ENCODE data around the gene ZNF497. TPM values are rescaled to one million over a fixed set of nuclear protein-coding genes. Genes with fewer than 3 reads are reported as not detected.
A peak's percentile ranks its signal among the peaks of the same experiment; 100 is the strongest.

The ZNF497 gene
- total RNA-seq, 1 donor from 2014 or later: 8.1 TPM

- Mint-ChIP-seq H3K4me3 (no peak overlapping the region), H3K27me3 (no peaks in the 10 kb centered on the region), H3K36me3 (peaks cover 20% of the 10 kb centered on the region), H3K4me1 (ENCODE audit: unreplicated experiment) (no peaks in the 10 kb centered on the region), H3K9me3 (no peaks in the 10 kb centered on the region), H3K27ac (no peak overlapping the region)
- DNase-seq (ENCODE audit: extremely low spot score, unreplicated experiment): no peak
- TF ChIP-seq CTCF (conservative IDR thresholded peaks at IDR 0.05): no peak
Observed at GRCh38 chr19:58336216-58336615, 26.3 kb downstream of the ZNF497 start.

DNA sequence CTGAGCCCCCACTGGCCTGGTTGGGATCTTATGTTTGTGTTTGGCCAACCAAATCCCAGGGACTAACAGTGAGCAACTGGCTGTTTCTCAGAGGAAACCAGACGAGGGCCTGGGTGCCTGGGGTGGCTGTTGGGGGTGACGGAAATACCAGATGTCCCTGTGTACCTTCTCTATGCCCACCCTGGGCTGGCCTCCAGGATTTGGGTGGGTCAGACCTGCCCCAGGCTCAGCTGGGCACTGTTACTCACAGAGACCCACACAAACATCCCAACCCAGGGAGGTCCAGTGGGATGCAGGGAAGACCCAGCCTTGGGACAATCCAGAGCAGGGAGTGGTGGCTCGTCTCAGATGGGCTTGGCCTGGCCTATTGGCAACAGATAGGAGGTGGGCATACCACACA lies 26.9 kb downstream of the ZNF497 start:
- no peaks in the 10 kb centered on the region for H3K27me3 Mint-ChIP-seq
- no peak for DNase-seq (ENCODE audit: extremely low spot score, unreplicated experiment)
- no peak for TF ChIP-seq CTCF (conservative IDR thresholded peaks at IDR 0.05)
- H3K27ac Mint-ChIP-seq: no peak overlapping the region
- H3K4me3 Mint-ChIP-seq: no peak overlapping the region
- no peaks in the 10 kb centered on the region for H3K4me1 Mint-ChIP-seq (ENCODE audit: unreplicated experiment)
- H3K9me3 Mint-ChIP-seq: no peaks in the 10 kb centered on the region
- peaks cover 15% of the 10 kb centered on the region for H3K36me3 Mint-ChIP-seq

DNA sequence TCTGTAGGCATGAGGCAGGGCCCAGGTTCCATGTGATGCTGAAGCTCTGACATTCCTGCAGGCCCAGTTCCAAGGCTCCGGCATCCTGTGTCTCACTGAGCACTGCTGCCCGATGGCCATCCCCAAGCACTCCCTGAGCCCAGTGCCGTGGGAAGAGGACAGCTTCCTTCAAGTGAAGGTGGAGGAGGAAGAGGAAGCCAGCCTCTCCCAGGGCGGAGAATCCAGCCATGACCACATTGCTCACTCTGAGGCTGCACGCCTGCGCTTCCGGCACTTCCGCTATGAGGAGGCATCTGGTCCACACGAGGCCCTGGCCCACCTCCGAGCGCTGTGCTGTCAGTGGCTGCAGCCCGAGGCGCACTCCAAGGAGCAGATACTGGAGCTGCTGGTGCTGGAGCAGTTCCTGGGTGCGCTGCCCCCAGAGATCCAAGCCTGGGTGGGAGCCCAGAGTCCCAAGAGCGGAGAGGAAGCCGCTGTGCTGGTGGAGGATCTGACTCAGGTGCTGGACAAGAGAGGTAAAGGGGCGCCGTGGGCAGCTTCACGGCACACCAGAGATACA lies 27.8 kb downstream of the ZNF497 start:
- H3K36me3 Mint-ChIP-seq: peaks cover 10% of the 10 kb centered on the region
- H3K27ac Mint-ChIP-seq: no peak overlapping the region
- DNase-seq (ENCODE audit: extremely low spot score, unreplicated experiment): no peak
- TF ChIP-seq CTCF (conservative IDR thresholded peaks at IDR 0.05): no peak
- no peaks in the 10 kb centered on the region for H3K27me3 Mint-ChIP-seq
- no peaks in the 10 kb centered on the region for H3K9me3 Mint-ChIP-seq
- no peak overlapping the region for H3K4me3 Mint-ChIP-seq
- H3K4me1 Mint-ChIP-seq (ENCODE audit: unreplicated experiment): peaks cover 3% of the 10 kb centered on the region

- no peaks in the 10 kb centered on the region for H3K27me3 Mint-ChIP-seq
- no peak overlapping the region for H3K4me3 Mint-ChIP-seq
- H3K4me1 Mint-ChIP-seq (ENCODE audit: unreplicated experiment): peaks cover 11% of the 10 kb centered on the region
- no peak for DNase-seq (ENCODE audit: extremely low spot score, unreplicated experiment)
- H3K27ac Mint-ChIP-seq: no peak overlapping the region
- no peaks in the 10 kb centered on the region for H3K36me3 Mint-ChIP-seq
- no peak for TF ChIP-seq CTCF (conservative IDR thresholded peaks at IDR 0.05)
- no peaks in the 10 kb centered on the region for H3K9me3 Mint-ChIP-seq
Observed at GRCh38 chr19:58332697-58333096, 29.9 kb downstream of the ZNF497 start.

- Mint-ChIP-seq H3K27ac (no peak overlapping the region), H3K36me3 (no peaks in the 10 kb centered on the region), H3K27me3 (no peaks in the 10 kb centered on the region), H3K4me1 (ENCODE audit: unreplicated experiment) (peaks cover 11% of the 10 kb centered on the region), H3K9me3 (no peaks in the 10 kb centered on the region), H3K4me3 (no peak overlapping the region)
- DNase-seq (ENCODE audit: extremely low spot score, unreplicated experiment): no peak
- TF ChIP-seq CTCF (conservative IDR thresholded peaks at IDR 0.05): no peak
Observed at GRCh38 chr19:58330458-58330857, 32.1 kb downstream of the ZNF497 start.

DNA sequence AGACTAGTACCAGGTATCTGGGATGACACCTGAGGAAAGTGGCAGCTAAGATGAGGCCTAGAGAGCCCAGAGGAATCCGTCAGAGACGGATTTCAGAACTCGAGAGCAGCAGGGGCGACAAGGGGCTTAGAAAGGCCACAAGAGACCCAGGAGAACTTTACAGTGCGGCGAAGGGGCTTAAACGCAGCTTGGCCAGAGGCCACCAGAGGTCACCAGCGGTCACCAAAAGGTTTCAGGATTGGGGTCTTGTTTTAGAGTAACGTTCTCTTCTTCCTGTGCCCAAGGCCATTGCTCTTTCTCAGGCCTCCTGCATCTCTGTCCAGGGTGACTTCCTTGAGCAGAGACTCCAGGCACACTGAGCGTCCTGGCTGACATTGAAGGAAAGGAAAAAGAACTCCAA lies 33.6 kb downstream of the ZNF497 start:
- no peaks in the 10 kb centered on the region for H3K27me3 Mint-ChIP-seq
- H3K4me3 Mint-ChIP-seq: peak overlapping the region; percentile 61
- H3K9me3 Mint-ChIP-seq: no peaks in the 10 kb centered on the region
- peaks cover 11% of the 10 kb centered on the region for H3K4me1 Mint-ChIP-seq (ENCODE audit: unreplicated experiment)
- H3K27ac Mint-ChIP-seq: no peak overlapping the region
- TF ChIP-seq CTCF (conservative IDR thresholded peaks at IDR 0.05): peak; percentile 60
- DNase-seq (ENCODE audit: extremely low spot score, unreplicated experiment): no peak
- no peaks in the 10 kb centered on the region for H3K36me3 Mint-ChIP-seq
